Pulmonary artery endothelial cell (primary cell): ENCODE data around the gene RTL1. TPM values are rescaled to one million over a fixed set of nuclear protein-coding genes. Genes with fewer than 3 reads are reported as not detected.

ENCODE experiments used
- DNase-seq: peaks from one replicate; pipeline ENCODE4 v3.0.0-alpha.2; 2011; ENCODE audit warnings: low read depth, low spot score
- total RNA-seq: library from RNA; depleted of rRNA; stranded (reverse); fragments of >200 nt; gene quantifications from 2 replicates; pipeline ENCODE4 v1.2.3, GENCODE V29; 2014

RTL1 gene
- total RNA-seq, 1 donor from 2014 or later = not detected

DNA sequence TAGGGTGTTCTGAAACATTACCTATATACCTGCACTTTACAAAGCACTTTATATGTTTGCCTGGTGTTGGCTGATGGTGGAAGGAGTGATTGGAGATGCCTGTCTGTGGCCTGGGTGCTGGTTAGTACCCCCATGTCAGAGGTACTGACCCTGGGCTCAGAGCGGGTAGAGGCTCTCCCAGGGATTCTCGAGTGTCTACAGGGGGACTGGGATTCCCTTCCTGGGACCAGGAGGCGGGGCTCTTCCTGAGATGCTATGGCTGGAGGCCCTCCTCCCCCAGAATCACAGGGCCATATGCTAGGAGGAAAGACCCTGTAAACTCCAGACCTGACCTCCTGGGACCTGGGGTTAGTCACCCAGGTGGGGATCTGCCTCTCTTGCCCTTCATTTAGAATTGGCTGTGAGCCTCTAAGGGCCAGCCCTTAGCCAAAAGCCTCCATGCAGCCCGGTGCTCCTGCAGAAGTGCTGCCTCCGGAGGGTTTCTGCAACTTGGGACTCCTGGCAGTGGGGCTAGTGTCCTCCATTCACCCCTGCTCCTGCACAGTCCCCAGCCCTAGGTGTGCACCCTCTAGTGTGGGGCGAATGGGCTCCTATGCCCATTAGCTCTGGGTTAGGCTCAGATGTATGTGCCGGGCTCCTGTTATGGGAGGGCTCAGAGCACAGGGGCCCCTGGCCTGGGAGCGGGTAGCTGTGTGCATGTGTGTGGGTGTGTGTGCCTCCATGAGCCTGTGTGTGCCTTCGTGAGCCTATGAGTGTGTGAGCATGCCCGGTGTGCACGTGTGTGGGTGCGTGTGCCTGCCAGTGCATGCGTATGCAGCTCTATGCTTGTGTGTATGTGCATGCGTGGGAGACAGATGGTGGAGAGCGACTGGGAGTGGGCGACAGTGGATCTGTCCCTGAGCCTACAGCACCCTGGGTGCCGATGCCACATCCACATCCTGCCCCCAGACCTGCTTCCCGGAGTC, 36.6 kb downstream of the RTL1 start:
- no peak for DNase-seq

DNA sequence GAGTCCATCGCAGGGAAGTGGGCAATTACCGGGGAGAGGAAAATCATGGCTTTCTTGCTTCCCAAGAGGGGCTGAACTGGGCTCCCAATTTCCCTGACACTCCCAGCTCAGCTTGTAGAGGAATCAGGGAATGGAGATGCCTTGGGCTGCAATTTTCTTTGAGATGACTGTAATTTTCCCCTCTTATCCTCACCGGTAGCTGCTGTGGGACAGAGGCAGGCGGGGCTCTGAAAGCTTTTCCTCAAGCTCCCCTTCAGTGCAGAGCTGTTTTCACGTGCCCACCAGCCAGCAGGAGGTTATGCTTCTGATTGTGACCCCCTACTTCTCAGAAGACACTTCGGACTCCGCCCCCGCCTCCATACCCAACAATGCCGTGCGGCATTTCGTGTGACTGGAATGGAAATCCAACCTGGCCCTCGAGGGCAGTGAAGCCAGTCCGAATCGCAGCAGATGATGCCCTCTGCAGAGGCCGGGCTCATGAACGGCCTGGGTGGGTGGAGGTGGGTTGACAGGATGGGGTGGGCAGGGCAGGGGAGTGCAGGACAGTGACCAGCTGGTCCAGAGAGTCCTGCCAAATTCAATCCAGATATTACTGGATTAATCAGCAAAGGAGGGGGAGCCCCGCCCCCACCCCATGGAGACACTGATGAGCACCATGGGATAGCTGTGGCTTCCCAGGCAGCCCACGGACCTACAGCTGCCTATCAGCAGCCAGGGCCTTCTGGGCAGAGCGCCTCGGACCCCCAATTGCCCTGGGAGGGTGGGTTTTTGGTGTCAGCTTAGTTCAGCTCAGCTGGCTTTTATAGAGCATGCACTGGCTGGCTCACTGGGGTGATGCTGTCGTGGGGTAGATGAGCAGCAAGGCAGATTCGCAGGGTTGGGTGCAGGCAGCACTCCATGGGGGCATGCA, 37.6 kb downstream of the RTL1 start:
- DNase-seq = no peak

DNA sequence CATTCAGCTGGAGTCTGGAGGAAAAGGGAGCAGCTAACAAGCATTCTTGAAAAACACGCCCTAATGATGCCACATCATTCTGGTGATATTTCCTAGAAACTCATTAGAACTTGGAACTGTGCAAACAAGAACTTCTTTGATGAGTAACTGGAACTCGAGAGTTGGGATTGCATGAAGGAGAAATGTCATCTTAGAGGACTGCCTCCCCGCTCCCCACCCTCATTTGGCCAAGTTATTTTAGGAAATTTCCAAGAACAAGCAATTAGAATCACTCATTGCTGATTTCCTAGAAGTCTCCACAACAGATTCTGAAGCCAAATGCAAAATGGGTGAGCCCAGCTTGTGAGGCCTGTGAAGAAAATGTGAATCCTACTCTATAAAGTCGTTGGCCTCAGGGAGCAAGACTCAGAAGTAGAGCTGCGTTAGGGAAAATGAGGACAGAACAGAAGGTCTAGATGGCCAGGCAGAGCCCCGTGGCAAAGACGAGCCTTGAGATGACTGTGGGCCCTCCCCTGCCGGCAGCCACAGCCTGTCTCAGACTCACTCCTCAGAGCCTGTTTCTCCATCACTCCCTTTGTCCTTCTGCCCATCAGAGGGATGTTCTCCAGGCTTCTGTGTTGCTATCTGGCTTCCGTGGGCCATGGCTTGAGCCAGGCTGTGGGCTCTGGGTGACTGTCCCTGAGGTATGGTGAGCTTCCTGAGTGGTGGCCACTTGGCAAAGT, 38.4 kb downstream of the RTL1 start:
- no peak for DNase-seq

DNA sequence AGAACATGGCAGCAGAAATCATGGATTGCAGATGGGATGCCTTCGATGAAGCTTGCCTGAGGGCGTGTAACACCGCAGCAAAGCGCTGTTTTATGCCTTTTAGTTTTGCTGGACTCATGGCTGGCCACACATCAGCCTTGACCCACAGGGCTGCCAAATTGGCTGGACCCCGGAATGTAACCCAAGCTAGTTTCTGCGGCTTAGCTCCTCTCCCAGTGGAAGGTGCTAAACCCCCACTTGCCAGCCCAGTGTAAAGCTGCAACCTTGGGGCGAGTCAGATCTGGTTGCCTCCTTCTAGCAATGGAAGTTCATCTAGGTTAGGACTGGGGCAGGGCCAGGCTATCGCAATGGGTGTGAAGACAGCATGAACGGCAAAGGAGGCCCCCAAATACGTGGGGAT, 39.3 kb downstream of the RTL1 start:
- no peak for DNase-seq

DNA sequence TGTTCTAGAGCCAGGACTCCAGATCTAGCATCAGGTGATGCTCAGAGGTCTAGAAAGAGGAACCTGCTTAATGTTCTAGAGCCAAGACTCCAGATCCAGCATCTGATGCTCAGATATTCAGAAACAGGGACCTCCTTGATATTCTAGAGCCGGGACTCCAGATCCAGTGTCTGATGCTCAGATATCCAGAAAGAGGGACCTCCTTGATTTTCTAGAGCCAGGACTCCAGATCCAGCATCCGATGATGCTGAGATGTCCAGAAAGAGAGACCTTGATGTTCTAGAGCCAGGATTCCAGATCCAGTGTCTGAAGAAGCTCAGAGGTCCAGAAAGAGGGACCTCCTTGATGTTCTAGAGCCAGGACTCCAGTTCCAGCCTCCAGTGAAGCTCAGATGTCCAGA, 40.7 kb downstream of the RTL1 start:
- no peak for DNase-seq

DNA sequence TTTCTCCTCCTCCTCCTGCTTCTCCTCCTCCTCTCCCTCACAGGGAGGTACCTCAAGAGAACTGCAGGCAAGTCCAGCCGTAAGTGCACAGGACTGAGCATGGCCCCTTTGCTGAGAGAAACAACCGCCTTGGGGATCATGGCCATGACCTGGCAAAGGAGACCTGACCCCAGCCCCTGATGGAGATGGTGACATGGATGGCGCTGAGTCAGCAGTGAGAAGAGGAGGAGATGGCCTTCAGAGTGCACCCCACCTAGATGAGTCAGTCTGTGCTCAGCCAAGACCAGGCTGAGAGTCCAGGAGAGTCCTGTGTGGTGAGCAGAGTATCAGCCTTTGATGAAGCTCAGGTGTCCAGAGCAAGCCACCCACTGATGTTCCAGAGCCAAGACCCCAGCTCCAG, 41.2 kb downstream of the RTL1 start:
- DNase-seq = no peak

DNA sequence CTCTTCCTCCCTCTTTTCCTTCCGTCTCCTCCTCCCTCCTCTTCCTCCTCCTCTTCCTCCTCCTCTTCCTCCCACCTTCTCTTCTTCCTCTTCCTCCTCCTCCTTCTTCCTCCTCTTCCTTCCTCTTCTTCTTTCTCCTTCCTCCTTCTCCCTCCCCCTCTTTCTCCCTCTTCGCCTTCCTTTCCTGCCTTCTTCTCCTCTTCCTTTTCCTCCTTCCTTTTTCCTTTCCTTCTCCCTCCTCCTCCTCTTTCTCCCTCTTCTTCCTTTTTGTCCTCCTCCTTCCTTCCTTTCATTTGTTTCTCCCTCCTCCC, 41.6 kb downstream of the RTL1 start:
- DNase-seq = no peak

DNA sequence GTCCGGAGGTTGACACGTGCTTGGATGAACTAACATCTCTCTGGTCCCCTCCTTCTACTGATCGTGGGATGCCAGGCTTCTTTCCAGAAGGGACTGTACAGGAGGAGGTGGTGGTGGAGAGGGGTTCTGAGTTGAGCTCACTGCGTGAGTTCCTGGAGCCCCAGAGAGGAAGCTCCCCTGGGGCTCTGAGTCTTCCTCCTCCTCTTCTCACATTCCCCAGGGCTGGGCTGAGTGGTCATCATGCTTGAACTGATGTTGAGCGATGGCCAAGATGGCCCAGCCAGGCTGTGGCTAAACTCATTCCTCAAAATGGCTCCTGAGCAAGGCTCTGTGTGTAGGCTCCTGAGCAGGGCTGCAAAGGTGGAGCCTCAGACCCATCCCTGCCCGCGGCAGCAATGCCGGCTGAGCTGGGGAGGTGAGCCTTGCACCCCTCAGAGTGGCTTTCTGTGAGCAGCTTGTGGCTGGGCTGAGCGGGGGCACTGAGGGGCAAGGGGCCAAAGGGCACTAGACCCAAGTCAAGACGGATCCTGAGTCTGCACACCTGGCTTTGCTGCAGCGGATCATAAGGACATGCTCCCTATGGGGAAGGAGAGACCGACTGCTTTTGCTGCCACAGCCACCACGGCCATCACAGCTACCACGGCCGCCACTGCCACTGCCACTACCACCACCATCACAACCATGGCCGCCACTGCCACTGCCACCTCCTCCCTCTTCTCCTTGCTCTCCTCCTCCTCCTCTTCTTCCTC, 42.2 kb downstream of the RTL1 start:
- DNase-seq = no peak

DNA sequence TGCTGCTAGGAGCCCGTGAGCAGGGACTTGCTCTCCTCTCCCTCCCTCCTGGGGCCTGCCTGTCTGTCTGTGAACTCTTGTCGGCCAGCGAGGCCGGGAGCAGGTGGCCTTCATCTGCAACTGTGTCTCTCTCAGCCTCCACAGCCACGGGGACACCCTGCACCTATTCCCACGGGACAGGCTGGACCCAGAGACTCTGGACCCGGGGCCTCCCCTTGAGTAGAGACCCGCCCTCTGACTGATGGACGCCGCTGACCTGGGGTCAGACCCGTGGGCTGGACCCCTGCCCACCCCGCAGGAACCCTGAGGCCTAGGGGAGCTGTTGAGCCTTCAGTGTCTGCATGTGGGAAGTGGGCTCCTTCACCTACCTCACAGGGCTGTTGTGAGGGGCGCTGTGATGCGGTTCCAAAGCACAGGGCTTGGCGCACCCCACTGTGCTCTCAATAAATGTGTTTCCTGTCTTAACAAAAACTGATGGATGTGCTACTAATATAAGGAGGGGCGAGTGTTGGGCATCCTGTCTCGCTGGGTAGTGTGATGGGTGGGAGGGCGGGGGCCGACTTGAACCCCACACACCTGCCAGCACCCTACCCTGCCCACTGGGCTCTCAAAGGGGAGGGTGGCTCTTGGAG, 42.9 kb downstream of the RTL1 start:
- DNase-seq = no peak

DNA sequence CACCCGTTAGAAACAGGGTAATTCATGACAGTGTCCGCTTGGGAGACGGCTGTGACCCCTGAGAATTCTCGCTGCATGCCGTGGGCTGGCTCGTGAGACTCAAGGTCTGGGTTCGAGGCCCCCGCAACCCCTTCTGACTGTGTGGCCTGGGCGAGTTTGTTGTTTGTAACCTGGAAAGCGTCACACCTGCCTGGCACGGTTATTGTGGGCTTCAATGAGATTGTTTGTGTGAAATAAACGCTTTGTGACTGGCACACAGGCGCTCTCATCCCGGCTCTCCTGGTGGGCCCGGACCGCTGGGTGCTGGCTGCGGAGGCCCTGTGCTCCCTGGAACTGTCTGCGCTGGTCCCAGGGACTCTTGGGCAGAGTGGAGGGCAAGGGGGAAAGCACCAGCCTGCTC, 43.7 kb downstream of the RTL1 start:
- DNase-seq = no peak

DNA sequence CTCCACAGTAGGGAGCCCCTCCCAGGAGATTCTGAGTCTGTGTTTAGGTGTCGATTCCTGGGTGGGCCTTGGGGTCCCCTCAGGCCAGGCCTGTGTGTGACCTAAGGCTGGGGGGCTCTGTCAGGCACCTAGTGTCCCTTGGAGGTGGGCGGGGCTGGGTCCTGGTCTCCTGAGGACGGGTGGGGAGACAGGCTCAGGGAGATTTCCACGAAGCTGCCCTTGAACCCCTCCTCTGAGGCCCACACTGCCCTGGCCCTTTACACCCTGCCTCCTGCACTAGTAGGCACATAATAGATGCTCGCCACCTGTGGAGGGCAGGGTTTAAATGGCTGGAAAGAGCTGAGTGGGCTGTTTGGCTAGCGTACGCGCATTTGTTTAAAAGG, 44.7 kb downstream of the RTL1 start:
- no peak for DNase-seq

DNA sequence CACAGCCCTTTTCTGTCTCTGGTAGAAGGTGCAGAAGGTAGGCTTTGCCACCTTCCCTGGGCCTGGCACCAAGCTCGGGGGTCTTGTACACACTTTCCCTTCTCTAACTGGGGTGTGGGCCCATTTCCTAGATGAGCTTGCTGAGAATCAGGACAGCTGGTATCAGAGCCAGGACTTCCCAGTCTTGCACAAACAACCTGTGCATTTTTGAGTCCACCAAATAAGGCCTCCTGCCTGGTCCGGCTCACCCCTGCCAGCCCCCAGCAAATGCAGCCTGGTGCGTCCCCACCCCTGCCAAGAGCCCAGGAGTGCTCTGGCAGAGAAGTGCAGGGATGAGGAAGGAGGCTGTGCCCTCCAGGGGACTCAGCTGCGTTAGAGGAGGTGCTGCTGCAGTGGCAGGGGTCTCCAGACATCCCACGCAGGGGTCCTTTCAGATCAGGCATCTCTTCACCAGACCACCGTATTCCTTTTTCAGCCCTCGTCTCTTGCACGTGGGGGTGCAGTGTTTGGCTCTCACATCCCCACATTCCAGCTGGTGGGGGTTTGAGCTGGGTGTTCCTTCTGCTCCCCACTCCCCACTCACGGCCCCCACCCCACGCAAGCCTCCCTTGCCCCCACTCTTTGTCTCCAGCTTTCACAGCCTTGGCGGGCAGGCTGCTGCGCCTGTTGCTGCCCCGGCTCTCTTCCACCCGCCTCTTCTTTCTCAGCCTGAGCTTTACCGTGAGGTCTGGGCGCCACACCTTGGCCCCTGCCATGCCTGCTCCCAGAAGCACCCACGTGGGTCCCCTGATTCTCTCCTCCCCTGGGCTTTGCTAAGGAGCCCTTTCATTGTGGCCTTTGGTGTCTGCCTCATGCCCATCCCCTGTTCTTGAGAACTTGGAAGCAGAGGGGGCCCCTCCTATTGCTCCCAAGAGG, 45.3 kb downstream of the RTL1 start:
- DNase-seq = no peak

DNA sequence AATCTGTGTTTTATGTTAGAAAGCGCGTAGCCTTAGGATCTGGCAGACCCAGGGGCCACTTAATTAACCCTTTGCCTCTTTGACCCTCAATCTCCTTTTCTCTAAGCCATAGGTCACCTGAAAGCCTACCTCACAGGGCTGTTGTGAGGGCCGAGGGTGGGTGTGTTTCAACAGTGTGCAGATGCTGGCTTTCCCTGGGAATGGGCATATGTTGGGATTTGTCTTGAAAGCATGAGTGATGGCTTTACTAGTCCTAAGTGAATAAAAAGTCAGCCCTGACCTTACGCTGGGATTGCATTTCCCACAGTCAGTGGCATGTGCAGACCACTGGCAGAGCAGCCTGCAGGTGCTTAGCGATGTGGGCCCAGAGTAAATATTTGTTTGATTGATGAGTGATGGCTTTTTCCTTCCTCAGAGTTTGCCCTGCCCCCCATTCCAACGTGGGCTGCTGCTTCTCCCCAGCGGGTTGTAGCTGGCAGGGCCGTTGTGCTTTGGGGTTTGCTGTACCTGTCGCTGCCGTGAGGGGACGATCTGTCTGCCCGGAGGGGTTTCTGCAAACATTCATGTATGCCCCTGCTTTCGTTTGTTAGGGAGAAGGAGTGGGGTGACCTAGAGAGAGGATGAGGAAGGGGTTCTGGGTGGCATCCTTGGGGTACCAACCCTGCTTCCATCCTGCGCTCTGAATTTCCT, 46.1 kb downstream of the RTL1 start:
- DNase-seq = no peak

DNA sequence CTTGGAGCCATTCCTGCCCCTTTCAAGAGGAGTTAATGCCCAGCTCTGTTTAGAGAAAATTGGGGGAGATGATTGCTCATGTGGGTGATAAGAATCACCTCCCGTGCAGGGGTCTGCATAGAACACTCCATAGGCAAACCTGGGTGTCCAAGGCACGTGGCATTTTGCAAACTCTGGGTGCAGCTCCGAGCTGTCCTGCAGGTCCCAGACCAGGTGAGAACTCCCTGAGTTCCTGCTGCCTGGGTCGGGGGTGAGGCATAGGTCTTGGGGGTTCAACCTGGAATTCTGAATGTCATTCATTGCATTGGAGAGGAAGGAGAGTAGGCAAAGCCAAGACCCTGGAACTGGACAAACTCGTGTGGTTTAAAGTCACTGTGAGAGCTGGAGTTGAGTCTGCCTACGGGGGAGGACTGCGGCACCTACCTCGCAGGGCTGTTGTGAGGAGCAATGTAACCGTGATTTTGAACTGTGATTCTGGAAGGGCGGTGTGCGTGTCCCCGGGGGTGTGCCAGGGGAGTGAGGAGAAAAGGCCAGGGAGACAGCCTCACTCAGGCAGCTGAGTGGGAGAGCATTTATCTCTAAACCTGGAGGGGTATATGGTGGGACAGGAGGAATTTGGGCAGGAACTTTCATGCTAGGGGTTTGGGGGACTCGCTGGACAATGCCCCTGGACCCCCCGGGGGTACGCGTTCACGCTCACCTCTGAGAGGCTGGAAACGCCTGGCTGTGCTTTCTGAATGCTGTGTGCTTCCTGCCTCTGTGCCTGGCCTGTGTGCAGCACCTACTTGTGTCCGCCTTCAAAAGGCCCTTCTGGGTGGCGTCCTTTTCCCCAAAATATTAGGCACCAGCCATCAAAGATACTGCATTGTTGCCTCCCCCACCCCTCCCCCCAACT, 47.2 kb downstream of the RTL1 start:
- DNase-seq = no peak

DNA sequence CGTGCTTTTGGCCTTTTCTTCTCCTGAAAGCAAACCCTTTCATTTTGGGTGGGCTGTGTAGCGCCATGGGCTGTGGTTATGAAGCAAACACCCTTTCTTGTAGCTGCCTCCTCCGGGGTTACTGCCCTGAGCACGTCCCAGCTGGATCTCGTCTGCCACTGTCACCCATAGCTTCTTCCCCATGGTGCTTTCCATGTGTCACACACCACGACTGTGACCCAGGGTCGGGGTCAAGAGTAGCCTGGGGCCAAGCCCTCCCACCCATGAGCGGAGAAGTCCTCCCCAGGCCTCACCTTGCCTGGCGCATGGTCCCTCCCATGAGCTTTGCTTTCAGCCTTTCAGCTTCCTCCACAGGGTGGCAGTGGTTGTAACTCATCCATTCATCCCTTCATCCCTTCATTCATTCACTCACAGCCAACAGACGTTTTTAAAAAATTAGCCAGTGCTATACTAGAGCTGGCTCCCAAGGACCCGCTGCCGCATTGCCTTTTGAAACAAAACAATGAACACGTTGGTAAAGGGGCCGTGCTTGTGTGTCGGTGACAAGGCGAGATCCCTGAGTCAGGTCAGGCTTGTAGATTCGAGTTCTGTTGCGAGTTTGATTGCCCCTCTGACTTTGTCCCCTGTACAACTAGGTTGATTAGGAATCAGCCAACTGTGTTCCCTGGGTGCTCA, 48.1 kb downstream of the RTL1 start:
- no peak for DNase-seq

DNA sequence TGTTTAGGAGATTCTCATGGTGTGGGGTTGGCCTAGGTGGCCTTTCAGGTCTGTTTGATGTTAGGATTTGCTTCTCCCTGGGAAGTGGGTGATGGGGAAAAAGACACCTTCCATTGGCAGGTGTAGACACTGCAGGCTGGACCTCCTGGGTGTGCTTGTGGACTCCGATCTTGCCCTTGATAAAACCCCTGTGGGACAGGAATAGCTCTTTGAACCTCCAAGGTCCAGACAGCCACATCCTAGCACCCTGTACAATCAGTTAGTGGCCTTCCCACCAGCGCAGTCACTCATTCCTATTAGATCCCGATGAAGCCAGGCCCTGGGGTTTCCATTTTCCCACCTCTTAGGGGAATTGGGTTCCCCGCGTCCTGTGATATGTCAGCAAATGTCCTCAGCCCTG, 49.1 kb downstream of the RTL1 start:
- DNase-seq = no peak

DNA sequence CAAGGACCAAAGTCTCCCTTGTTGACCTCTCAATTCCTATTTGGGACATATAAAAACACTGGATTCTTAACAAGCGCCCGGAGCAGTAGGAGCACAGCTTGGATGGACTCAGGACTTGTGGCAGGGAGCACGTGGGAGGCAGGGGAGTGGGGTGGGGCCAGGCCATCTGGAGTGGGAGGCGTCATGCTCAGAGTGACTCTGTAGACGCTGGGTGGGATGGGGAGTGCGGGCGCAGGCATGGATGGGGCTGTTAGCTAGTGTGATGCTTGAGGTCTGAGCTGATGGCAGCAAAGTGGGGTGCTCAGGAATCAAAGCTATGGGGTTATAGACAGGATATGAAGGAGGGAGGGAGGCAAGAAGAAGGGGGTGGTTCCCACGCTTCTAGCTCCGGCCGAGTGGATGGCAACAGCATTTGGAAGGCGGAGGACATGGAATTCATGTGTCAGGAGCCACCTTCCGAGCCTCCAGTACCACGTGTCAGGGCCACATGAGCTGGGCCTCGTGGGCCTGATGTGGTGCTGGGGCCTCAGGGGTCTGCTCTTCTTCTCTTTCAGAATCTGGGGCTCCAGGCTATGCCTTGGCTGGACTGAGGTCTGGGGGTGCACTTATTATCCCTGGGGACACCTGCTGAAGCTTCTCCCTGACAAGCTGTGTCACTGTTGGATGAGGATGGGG, 51.4 kb downstream of the RTL1 start:
- DNase-seq = no peak
